T-helper 9 cell (primary cell): Measurements from ENCODE around the gene RIC3.

Experiments used
- DNase-seq: peaks from one replicate; pipeline ENCODE4 v3.0.0-alpha.2; 2020

The RIC3 gene

GRCh38 chr11:8086001-8086479 is 82.8 kb downstream of the RIC3 start:
- DNase-seq = no peak

GRCh38 chr11:8085011-8085645 is 83.7 kb downstream of the RIC3 start:
- no peak for DNase-seq

- DNase-seq = no peak
Observed at GRCh38 chr11:8084352-8084751, 84.5 kb downstream of the RIC3 start.

GRCh38 chr11:8083871-8084281 is 84.9 kb downstream of the RIC3 start:
- no peak for DNase-seq

GRCh38 chr11:8083088-8083395 is 85.8 kb downstream of the RIC3 start:
- no peak for DNase-seq

GRCh38 chr11:8082391-8083087 is 86.3 kb downstream of the RIC3 start:
- DNase-seq = no peak

- DNase-seq = no peak
Observed at GRCh38 chr11:8081591-8082250, 87.1 kb downstream of the RIC3 start.

- DNase-seq = no peak
Observed at GRCh38 chr11:8080674-8081590, 87.9 kb downstream of the RIC3 start, which contains the start of gene TUB. TUB (plus strand) TSS chr11:8081211; CDS start chr11:8081511, 300 bp downstream.

- no peak for DNase-seq
Observed at GRCh38 chr11:8080069-8080670, 88.7 kb downstream of the RIC3 start.

GRCh38 chr11:8079111-8079675 is 89.6 kb downstream of the RIC3 start:
- DNase-seq = no peak

- DNase-seq = no peak
Observed at GRCh38 chr11:8075119-8075726, 93.6 kb downstream of the RIC3 start.

- no peak for DNase-seq
Observed at GRCh38 chr11:8071616-8072581, 96.9 kb downstream of the RIC3 start.

GRCh38 chr11:8070417-8071115 is 98.3 kb downstream of the RIC3 start:
- no peak for DNase-seq

- DNase-seq = no peak
Observed at GRCh38 chr11:8069771-8070170, 99.1 kb downstream of the RIC3 start.

GRCh38 chr11:8068605-8069221 is 100.1 kb downstream of the RIC3 start:
- DNase-seq = no peak

GRCh38 chr11:8067929-8068575 is 100.8 kb downstream of the RIC3 start:
- no peak for DNase-seq

GRCh38 chr11:8067567-8067928 is 101.3 kb downstream of the RIC3 start:
- no peak for DNase-seq

GRCh38 chr11:8066911-8067455 is 101.8 kb downstream of the RIC3 start:
- DNase-seq = no peak
